ENCODE measurements around the gene KDM6B.

KDM6B gene

GRCh38 chr17:7880076-7880868, 46.3 kb downstream of the KDM6B start:
- DNase-seq (ENCODE audit: low spot score) = no peak

- no peak for DNase-seq (ENCODE audit: low spot score)
Observed at GRCh38 chr17:7881276-7882054, 47.4 kb downstream of the KDM6B start.

GRCh38 chr17:7882068-7882467, 48.1 kb downstream of the KDM6B start:
- no peak for DNase-seq (ENCODE audit: low spot score)

GRCh38 chr17:7882629-7883028, 48.6 kb downstream of the KDM6B start:
- DNase-seq (ENCODE audit: low spot score) = no peak

Measured in CD4-positive, alpha-beta T cell treated with Interleukin-6 at 100 ng/mL for 8 hours (primary cell).